NAMALWA (cell line): ENCODE data around the gene HYAL4.
"Not testable (repeated sequence)": the region's sequence is repeated elsewhere in the genome, so short reads cannot be mapped to it uniquely, and the experiment has no call there.

Experiments used
- DNase-seq: peaks from one replicate; pipeline ENCODE4 v3.0.0-alpha.2; 2015; ENCODE audit warnings: low spot score

HYAL4 gene

GRCh38 chr7:123847868-123848267, 2.9 kb downstream of the HYAL4 start:
- DNase-seq = no peak

- no peak for DNase-seq
Measured at GRCh38 chr7:123849855-123850254, 4.9 kb downstream of the HYAL4 start.

DNA sequence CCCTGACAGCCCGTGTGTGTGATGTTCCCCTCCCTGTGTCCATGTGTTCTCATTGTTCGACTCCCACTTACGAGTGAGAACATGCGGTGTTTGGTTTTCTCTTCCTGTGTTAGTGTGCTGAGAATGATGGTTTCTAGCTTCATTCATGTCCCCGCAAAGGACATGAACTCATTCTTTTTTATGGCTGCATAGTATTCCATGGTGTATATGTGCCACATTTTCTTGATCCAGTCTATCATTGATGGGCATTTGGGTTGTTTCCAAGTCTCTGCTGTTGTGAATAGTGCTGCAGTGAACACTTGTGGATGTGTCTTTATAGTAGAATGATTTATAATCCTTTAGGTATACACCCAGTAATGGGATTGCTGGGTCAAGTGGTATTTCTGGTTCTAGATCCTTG, 6.4 kb downstream of the HYAL4 start:
- DNase-seq = not testable (repeated sequence)

GRCh38 chr7:123854291-123854690, 9.3 kb downstream of the HYAL4 start:
- not testable (repeated sequence) for DNase-seq

DNA sequence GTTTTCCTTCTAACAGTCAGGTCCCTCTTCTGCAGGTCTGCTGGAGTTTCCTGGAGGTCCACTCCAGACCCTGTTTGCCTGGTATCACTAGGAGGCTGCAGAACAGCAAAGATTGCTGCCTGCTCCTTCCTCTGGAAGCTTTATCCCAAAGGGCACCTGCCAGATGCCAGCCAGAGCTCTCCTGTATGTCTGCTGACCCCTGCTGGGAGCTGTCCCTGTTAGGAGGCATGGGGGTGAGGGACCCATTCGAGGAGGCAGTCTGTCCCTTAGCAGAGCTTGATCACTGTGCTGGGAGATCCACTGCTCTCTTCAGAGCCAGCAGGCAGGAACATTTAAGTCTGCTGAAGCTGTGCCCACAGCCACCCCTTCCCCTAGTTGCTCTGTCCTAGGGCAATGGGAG, 11.5 kb downstream of the HYAL4 start:
- not testable (repeated sequence) for DNase-seq

- no peak for DNase-seq
Measured at GRCh38 chr7:123860848-123861247, 15.9 kb downstream of the HYAL4 start.

DNA sequence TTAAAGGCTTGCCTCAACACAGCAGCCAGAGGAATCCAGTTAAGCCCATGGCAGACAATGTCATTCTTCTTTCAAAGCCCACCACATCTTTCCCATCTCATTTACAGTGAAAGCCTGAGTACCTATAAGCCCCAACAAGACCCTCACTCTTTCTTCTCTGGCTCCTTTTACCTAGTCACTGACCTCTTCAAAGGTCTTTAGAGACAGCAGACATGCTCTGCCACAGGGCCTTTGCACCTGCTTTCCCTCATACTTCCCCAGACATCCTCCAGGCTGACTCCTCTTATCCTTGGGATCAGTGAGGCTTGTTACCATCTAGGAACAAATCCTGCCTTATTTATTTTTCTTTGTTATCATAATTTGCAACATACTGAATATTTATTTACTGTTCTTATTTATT, 17.8 kb downstream of the HYAL4 start:
- DNase-seq = no peak

DNA sequence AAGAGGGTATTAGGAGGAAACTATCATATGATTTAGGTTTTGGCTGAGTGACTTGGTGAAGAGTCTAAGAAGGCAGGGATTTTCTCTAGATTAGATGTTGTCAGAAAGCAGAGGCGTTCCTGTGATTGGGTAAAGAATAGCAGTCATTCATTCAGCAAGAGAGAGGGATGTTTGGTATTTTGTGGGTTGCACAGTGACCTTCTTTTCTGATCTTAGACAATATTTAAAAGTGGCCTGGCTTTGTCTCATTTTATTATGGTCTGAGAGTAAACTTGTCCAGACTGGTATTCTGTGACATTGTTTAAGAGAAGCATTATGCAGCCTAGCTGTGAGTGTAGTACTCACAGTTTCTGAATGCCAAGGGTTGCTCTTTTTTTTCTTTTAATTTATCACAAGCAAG, 18.5 kb downstream of the HYAL4 start:
- DNase-seq = no peak

DNA sequence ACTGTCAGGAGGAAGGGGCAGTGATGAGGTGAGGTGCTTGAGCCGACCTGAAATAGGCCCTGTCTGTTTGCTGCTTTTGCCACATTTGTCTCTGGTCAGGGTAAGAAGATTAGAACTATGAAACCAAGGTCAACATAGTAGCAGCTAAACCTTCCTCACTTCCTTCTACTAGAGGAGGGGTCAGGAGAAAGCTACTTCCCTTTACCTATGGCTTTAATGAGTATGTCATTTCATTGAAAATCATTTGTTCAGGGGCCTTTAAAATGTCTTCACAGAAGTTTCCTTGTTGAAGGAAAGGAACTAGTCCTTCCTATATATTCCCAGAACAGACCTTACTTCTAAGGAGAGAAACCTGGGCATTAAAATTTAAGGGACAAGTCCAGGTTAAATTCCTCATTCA, 19.0 kb downstream of the HYAL4 start:
- no peak for DNase-seq

DNA sequence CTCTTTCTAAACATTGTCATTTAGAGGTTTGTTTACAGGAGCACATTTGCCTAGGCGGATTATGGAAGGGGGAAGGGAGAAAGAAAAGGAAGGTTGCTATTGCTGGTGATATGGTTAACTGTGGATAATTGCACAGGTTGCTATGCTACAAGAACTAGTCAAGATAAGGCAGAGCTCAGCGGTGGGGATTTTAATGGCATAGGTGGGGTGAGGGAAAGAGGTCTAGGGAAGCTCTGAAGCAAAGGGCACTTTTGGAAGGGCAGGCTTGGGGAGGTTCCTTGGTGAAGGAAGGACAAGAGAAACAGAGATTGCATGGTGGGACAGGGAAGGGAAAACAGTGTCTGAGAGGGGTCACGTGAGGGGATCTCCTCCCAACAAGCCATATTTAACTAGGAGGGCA, 19.5 kb downstream of the HYAL4 start:
- DNase-seq = no peak

DNA sequence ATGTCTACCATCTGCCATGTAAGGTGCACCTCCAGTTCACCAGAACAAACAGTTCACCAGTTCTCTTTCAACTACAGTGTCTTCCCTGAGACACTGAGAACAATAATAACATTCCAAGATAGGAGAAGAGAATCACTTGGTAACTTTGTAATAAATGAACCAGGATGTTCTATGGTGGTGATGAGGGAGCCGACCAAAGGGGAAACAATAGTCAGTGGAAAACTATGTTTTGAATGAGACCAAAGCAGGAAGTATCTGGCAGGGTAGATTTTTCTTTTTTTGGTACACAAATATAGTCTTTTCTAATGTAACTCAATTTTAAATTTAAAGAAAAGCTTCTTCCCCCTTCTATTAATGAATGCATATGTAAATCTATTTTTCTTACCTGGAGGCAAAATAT, 20.0 kb downstream of the HYAL4 start:
- no peak for DNase-seq

- DNase-seq = peak; percentile 89
Measured at GRCh38 chr7:123865517-123866117, 20.6 kb downstream of the HYAL4 start.

DNA sequence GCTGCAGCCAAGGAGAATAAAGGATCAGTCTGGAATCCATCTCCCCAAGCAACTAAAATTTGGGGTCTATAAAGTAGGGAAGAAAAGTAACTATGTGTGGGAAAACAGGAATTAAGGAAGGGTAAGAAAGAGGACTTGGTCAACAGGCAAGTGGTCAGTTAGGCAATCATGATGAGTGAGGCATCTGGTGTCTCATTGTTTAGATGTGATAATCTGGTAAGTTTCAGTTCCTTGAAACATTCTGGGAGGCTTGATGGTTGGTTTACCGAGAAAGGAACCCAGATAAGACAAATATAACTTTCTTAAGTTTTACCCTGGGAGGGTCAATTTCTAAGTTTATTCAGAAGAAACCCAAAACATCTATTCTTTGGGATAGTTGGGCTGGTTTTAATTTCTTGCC, 22.3 kb downstream of the HYAL4 start:
- DNase-seq = no peak

DNA sequence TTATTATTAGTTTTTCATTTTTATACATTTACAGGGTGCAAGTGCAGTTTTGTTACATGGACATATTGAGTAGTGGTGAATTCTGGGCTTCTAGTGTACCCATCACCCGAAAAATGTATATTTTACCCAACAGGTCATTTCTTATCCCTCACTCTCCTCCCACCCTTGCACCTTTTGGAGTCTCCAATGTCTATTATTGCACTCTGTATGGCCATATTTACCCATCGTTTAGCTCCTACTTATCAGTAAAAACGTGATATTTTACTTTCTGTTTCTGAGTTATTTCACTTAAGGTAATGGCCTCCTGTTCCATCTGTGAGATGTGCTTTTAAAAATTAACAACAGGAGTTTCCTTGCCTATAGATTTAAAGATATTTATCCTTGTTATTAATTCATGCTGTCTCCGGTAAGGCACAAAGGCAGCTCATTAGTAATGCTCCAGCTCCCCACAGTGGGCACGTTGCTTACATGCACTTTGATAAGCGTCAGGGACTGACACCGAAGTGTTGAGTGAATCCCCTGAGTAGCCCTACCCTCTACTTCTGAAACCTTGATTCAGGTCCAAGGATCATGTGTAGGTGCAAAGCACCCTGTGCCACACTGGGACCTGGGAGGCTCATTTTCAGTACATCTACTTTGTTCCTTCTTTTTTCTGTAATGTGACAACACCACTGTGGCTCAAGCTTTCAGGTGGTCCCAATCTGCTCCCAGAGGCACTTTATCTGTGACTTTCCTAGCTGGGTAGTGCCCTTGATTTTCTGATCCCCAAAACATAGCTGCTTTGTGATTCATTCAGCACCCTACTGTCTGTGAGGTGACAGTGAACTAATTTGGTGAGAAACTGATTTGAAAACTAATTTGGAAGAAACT, 27.3 kb downstream of the HYAL4 start:
- peak; percentile 74 for DNase-seq

- no peak for DNase-seq
Measured at GRCh38 chr7:123872908-123873307, 27.9 kb downstream of the HYAL4 start.

DNA sequence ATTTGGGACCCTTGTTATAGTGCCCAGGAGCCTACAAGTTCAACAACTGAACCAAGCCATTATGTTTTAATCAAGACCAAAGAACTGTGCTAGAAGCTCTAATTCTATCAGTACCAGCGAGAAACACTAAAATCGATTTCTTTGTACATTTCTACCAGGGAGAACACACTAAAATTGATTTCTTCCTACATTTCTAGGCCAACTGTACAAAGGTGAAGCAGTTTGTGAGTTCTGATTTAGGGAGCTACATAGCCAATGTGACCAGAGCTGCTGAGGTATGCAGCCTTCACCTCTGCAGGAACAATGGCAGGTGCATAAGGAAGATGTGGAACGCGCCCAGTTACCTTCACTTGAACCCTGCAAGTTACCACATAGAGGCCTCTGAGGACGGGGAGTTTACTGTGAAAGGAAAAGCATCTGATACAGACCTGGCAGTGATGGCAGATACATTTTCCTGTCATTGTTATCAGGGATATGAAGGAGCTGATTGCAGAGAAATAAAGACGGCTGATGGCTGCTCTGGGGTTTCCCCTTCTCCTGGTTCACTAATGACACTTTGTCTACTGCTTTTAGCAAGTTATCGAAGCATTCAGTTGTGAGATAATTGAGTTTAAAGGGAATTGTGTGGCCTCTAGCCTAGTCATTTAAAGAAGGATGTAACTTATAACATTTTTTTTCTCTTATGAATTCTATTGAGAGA, 31.7 kb downstream of the HYAL4 start:
- DNase-seq = no peak

DNA sequence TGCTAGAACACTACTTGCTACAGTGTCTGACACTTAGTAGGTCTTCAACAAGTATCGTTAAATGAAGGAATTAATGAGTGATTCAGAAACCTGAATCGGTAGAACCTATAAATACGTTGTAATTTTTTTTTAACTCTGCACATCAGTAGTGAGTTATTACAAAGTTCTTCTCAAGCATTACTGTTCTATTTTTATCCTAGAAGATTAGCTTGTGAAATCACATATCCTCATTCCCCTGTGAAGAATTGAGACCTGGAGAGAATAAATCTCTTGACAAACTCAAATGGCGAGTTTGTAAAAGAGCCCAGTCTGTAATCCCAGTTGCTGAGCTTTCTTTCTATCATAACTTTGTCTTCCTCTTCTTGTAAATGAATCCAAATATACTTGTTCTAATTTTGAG, 34.7 kb downstream of the HYAL4 start:
- DNase-seq = no peak

- no peak for DNase-seq
Measured at GRCh38 chr7:123881300-123881699, 36.3 kb downstream of the HYAL4 start.

DNA sequence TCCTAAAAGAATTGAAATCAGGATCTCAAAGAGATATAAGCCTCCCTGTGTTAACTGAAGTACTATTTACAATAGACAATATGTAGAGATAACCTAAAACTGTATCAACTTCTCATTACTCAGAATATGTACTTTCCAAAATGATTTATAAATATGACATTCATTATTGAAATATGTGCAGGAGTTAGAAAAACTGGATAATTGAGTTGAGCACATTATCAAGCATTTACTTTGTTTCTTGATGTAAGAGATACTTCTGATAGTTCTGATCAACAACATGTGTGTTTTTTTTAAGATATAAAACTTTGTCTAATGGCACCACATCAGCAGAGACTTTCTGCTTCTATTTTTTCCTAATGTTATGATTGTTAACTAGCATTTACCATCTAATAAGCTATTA, 38.2 kb downstream of the HYAL4 start:
- DNase-seq = no peak

DNA sequence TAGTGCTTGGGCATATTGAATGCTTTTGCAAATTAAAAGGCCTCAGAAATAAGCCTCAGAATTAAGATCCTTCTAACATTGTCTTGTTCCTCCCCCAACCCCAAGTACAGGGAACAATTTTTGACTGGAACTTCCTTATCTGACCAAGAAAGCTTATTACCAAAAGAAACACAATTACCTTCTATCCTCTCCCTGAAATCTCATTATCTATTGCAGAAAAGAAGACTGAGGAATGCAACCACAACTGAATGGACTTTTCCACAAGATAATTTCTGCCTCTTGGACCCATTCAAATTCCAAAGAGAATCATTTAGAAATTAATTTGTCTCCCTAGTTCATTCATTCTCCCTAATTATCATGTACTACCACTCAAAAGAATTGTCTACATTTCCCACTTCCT, 43.2 kb downstream of the HYAL4 start:
- DNase-seq = no peak

DNA sequence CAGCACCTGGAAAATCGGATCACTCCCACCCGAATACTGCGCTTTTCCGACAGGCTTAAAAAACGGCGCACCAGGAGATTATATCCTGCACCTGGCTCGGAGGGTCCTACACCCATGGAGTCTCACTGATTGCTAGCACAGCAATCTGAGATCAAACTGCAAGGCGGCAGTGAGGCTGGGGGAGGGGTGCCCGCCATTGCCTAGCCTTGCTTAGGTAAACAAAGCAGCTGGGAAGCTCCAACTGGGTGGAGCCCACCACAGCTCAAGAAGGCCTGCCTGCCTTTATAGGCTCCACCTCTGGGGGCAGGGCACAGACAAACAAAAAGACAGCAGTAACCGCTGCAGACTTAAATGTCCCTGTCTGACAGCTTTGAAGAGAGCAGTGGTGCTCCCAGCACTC, 49.8 kb downstream of the HYAL4 start:
- DNase-seq = not testable (repeated sequence)

GRCh38 chr7:123901101-123901500, 56.1 kb downstream of the HYAL4 start:
- DNase-seq = no peak

DNA sequence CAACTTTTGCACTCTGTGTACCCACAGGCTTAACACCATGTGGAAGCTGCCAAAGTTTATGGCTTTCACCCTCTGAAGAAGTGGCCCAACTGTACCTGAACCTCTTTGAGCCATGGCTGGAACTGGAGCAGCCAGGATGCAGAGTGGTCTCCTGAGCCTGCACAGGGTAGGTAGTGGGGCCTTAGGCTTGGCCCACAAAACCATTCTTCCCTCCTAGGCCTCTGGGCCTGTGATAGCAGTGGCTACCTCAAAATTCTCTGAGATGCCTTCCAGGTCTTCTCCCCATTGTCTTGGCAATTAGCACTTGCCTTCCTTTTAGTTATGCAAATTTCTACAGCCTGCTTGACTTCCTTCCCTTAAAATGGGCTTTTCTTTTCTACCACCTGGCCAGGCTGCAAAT, 60.7 kb downstream of the HYAL4 start:
- DNase-seq = no peak
